Parathyroid adenoma (tissue), 2 donors: ENCODE measurements around the gene ZNF554.
A peak's percentile ranks its signal among the peaks of the same experiment; 100 is the strongest.

ENCODE experiments used
- H2AFZ ChIP-seq: fragments of 300-600 bp; sonication (generic); one replicate; pipeline ENCODE4 v1.7.0; 2017; ENCODE audit warnings: antibody characterized with exemption, mild to moderate bottlenecking
- H3K27ac ChIP-seq: fragments of 300-600 bp; sonication (generic); one replicate; pipeline ENCODE4 v1.7.0; 2017
- H3K27me3 ChIP-seq: fragments of 300-600 bp; sonication (generic); one replicate; pipeline ENCODE4 v1.7.0; 2017; ENCODE audit warnings: low read length; ENCODE audit not compliant: control insufficient read depth, insufficient read depth
- H3K36me3 ChIP-seq: fragments of 300-600 bp; sonication (generic); one replicate; pipeline ENCODE4 v1.7.0; 2017; ENCODE audit warnings: low read length; ENCODE audit not compliant: control insufficient read depth, insufficient read depth
- H3K4me1 ChIP-seq: fragments of 300-600 bp; sonication (generic); one replicate; pipeline ENCODE4 v1.7.0; 2017; ENCODE audit warnings: control low read depth
- H3K4me2 ChIP-seq: fragments of 300-600 bp; sonication (generic); one replicate; pipeline ENCODE4 v1.7.0; 2017; ENCODE audit warnings: low read length
- H3K4me3 ChIP-seq: fragments of 300-600 bp; sonication (generic); one replicate; pipeline ENCODE4 v1.7.0; 2017; ENCODE audit warnings: low read depth, low read length
- H3K79me2 ChIP-seq: fragments of 300-600 bp; sonication (generic); one replicate; pipeline ENCODE4 v1.7.0; 2017; ENCODE audit warnings: control low read depth
- H3K9ac ChIP-seq: fragments of 300-600 bp; sonication (generic); one replicate; pipeline ENCODE4 v1.7.0; 2017; ENCODE audit warnings: mild to moderate bottlenecking
- H3K9me3 ChIP-seq: fragments of 300-600 bp; sonication (generic); one replicate; pipeline ENCODE4 v1.7.0; 2017; ENCODE audit warnings: low read length; ENCODE audit not compliant: control insufficient read depth
- TF ChIP-seq, protein P1 (sequence below): fragments of 300-600 bp; sonication (generic); IDR thresholded peaks from one replicate; pipeline ENCODE4 v1.7.0; 2017; ENCODE audit warnings: antibody characterized with exemption, mild to moderate bottlenecking
- donor health status: primary hyperparathyroidism.

ZNF554 gene

DNA sequence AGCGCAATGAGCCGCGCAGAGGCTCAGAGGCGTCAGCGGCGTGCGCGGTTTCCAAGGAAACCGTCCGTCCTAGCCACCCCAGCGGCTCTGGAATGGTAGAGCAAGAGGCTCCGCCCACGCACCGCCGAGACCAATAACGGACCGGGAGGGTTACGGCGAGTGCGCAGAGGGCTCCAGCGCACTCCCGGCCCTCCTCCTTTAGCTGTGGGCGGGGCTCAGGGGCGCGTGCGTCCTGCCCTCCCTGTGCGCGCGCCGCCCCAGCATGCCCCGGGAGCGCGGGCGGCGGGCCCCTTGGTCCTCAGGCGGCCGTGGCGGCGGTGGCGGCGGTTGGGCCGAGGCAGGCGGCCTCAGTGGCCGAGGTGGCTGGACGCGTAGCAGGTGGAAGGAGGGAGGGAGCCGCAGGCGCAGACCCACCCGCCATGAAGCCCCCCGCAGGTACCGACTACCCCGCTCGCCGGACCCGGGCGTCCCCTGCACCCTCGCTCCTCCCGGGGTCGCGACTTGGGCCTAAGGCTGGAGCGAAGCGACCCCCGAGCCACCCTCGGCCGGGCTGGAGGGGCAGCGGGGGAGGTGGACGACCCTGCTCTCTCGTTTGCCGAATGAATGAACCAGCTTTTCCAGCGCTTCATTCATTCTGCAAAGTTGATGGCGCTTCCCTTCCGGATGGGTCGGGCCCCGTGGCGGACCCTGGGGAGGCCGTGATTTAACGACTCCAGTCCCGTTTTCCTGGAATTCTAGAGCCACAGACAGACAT, 34.2 kb upstream of the ZNF554 start, which contains the start of gene THOP1:
TSS of gene THOP1 (plus strand) at position 260 of the 754 bp plus-strand sequence. CDS start at position 420, 160 bp downstream.
- H2AFZ ChIP-seq: peak within 1 kb of the TSS; percentile 96
- peak within 1 kb of the TSS; percentile 79 for H3K9ac ChIP-seq
- TF ChIP-seq, protein P1, sequence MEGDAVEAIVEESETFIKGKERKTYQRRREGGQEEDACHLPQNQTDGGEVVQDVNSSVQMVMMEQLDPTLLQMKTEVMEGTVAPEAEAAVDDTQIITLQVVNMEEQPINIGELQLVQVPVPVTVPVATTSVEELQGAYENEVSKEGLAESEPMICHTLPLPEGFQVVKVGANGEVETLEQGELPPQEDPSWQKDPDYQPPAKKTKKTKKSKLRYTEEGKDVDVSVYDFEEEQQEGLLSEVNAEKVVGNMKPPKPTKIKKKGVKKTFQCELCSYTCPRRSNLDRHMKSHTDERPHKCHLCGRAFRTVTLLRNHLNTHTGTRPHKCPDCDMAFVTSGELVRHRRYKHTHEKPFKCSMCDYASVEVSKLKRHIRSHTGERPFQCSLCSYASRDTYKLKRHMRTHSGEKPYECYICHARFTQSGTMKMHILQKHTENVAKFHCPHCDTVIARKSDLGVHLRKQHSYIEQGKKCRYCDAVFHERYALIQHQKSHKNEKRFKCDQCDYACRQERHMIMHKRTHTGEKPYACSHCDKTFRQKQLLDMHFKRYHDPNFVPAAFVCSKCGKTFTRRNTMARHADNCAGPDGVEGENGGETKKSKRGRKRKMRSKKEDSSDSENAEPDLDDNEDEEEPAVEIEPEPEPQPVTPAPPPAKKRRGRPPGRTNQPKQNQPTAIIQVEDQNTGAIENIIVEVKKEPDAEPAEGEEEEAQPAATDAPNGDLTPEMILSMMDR: no peak
- peaks cover 8% of the 10 kb centered on the region for H3K4me1 ChIP-seq
- H3K27ac ChIP-seq: peak within 1 kb of the TSS; percentile 77
- H3K4me3 ChIP-seq: peak within 1 kb of the TSS; percentile 75
- peaks cover 30% of the 10 kb centered on the region for H3K79me2 ChIP-seq
- H3K27me3 ChIP-seq: no peaks in the 10 kb centered on the region
- H3K9me3 ChIP-seq: no peaks in the 10 kb centered on the region
- H3K36me3 ChIP-seq: no peaks in the 10 kb centered on the region
- peak within 1 kb of the TSS; percentile 98 for H3K4me2 ChIP-seq

DNA sequence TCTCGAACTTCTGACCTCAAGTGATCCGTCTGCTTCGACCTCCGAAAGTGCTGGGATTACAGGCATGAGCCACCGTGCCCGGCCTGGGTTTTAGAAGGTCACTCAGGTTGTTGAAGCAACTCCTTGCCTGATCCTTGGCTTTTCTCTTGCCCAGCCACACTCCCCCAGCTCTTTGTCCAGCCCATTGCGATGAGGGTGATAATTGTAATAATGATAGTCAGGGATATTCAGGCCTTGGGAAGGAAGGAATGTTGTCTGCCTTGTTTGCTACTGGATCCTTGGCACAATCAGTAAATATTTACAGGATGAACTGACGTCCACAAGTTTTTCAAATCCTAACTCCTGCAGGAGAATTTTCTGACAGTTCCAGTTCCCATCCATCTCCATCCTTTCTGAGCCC, 32.6 kb upstream of the ZNF554 start:
- no peak overlapping the region for H3K27ac ChIP-seq
- H3K4me3 ChIP-seq: no peak overlapping the region
- H3K36me3 ChIP-seq: no peaks in the 10 kb centered on the region
- H3K79me2 ChIP-seq: peaks cover 16% of the 10 kb centered on the region
- no peaks in the 10 kb centered on the region for H3K27me3 ChIP-seq
- H3K9ac ChIP-seq: no peak overlapping the region
- TF ChIP-seq, protein P1: no peak
- H3K4me1 ChIP-seq: peaks cover 4% of the 10 kb centered on the region
- no peak overlapping the region for H2AFZ ChIP-seq
- no peaks in the 10 kb centered on the region for H3K9me3 ChIP-seq
- H3K4me2 ChIP-seq: no peak overlapping the region

DNA sequence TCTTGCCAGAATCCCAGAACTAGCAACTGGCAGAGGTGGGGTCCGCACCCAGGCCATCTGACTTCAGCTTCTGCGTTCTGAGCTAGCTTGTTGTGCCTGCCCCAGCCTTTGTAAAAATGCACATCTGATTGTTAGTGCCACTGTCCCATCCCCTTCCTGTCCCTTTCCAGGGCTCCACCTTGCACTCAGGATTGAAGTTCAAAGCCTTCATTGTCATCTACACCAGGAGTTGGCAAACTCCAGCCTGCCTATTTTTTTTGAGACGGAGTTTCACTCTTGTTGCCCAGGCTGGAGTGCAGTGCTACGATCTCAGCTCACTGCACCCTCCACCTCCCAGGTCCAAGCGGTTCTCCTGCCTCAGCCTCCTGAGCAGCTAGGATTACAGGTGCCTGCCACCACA, 31.4 kb upstream of the ZNF554 start:
- no peak overlapping the region for H2AFZ ChIP-seq
- H3K27ac ChIP-seq: no peak overlapping the region
- H3K9me3 ChIP-seq: no peaks in the 10 kb centered on the region
- no peak overlapping the region for H3K4me3 ChIP-seq
- no peak overlapping the region for H3K9ac ChIP-seq
- H3K4me1 ChIP-seq: peaks cover 4% of the 10 kb centered on the region
- TF ChIP-seq, protein P1: no peak
- H3K27me3 ChIP-seq: no peaks in the 10 kb centered on the region
- H3K36me3 ChIP-seq: no peaks in the 10 kb centered on the region
- H3K79me2 ChIP-seq: peaks cover 6% of the 10 kb centered on the region
- no peak overlapping the region for H3K4me2 ChIP-seq

DNA sequence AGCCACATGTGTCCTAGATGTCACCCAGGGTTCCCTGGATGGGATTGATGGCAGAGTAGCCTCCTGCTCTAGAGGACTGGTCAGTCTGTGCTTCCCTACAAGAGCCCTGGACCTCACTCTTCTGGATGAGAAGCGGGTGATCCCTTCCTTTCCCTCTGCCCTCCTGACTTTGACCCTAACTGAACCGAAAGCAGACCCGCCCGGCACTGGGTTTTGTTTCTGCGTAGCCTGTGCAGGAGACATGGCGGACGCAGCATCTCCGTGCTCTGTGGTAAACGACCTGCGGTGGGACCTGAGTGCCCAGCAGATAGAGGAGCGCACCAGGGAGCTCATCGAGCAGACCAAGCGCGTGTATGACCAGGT, 29.5 kb upstream of the ZNF554 start:
- Histone ChIP-seq H3K4me3 (no peak overlapping the region), H3K36me3 (no peaks in the 10 kb centered on the region), H2AFZ (no peak overlapping the region), H3K27me3 (no peaks in the 10 kb centered on the region), H3K9ac (no peak overlapping the region), H3K27ac (no peak overlapping the region), H3K4me2 (no peak overlapping the region), H3K9me3 (no peaks in the 10 kb centered on the region), H3K4me1 (no peaks in the 10 kb centered on the region), H3K79me2 (peaks cover 5% of the 10 kb centered on the region)
- TF ChIP-seq, protein P1: no peak
